Smooth muscle cell (in vitro differentiated cells): ENCODE results near the gene MAMLD1. TPM values are rescaled to one million over a fixed set of nuclear protein-coding genes. Genes with fewer than 3 reads are reported as not detected.

ENCODE experiments used
- DNase-seq: peaks from one replicate; lab custom pipeline; 2025; ENCODE audit not compliant: unreplicated experiment; lab: John Stamatoyannopoulos, UW
- H2AFZ ChIP-seq: fragments of 200-600 bp; sonication (generic); 2 replicates; pipeline ENCODE4 v1.6.0; 2016; ENCODE audit warnings: antibody characterized with exemption, low read depth, mild to moderate bottlenecking
- H3F3A ChIP-seq: fragments of 200-600 bp; sonication (generic); 2 replicates; pipeline ENCODE4 v1.6.0; 2017; ENCODE audit warnings: antibody characterized with exemption, low read depth
- H3K27ac ChIP-seq: fragments of 200-600 bp; sonication (generic); 2 replicates; pipeline ENCODE4 v1.5.1; 2016; ENCODE audit warnings: low read depth, mild to moderate bottlenecking
- H3K27me3 ChIP-seq: fragments of 200-600 bp; sonication (generic); 2 replicates; pipeline ENCODE4 v1.6.1; 2016; ENCODE audit warnings: low read depth, mild to moderate bottlenecking
- H3K36me3 ChIP-seq: fragments of 200-600 bp; sonication (generic); 2 replicates; pipeline ENCODE4 v1.5.1; 2016; ENCODE audit warnings: low read depth
- H3K4me1 ChIP-seq: fragments of 200-600 bp; sonication (generic); 2 replicates; pipeline ENCODE4 v1.5.1; 2016; ENCODE audit warnings: low read depth
- H3K4me2 ChIP-seq: fragments of 200-600 bp; sonication (generic); 2 replicates; pipeline ENCODE4 v1.6.0; 2016; ENCODE audit warnings: mild to moderate bottlenecking
- H3K4me3 ChIP-seq: fragments of 200-600 bp; sonication (generic); 2 replicates; pipeline ENCODE4 v1.5.1; 2016; ENCODE audit warnings: mild to moderate bottlenecking
- H3K79me2 ChIP-seq: fragments of 200-600 bp; sonication (generic); 2 replicates; pipeline ENCODE4 v1.6.0; 2016; ENCODE audit warnings: low read depth, mild to moderate bottlenecking
- H3K9ac ChIP-seq: fragments of 200-600 bp; sonication (generic); 2 replicates; pipeline ENCODE4 v1.6.0; 2016; ENCODE audit warnings: low read depth
- H3K9me3 ChIP-seq: fragments of 200-600 bp; sonication (generic); replicated peaks from 2 replicates; pipeline ENCODE4 v1.5.1; 2016; ENCODE audit warnings: low read depth
- H4K20me1 ChIP-seq: fragments of 200-600 bp; sonication (generic); 2 replicates; pipeline ENCODE4 v1.6.0; 2016; ENCODE audit warnings: low read depth
- CTCF ChIP-seq: fragments of 200-600 bp; sonication (generic); IDR thresholded peaks from 2 replicates; pipeline ENCODE4 v1.5.1; 2017; ENCODE audit warnings: borderline replicate concordance, mild to moderate bottlenecking, antibody characterized with exemption; ENCODE audit not compliant: insufficient read depth, poor library complexity, severe bottlenecking
- WGBS: methylation state at CpG from one replicate; pipeline ENCODE4 v1.1.7; 2016; ENCODE audit warnings: low lambda C conversion rate; 5-methylcytosine and 5-hydroxymethylcytosine counted together
- polyA plus RNA-seq: library from polyadenylated mRNA; unstranded; fragments of >200 nt; fragmentation: Nextera tagmentation; extraction: Ambion mirVana; gene quantifications from 2 replicates; pipeline ENCODE4 v1.2.1, GENCODE V29; 2016
- total RNA-seq: library from RNA; depleted of rRNA; stranded (reverse); fragments of >200 nt; gene quantifications from 2 replicates; pipeline ENCODE4 v1.2.3, GENCODE V29; 2014

Gene MAMLD1
- total and polyA plus RNA-seq, 2 experiments from 2014 or later = 2.4 to 3.8 TPM

GRCh38 chrX:150536455-150537116 lies 173.5 kb downstream of the MAMLD1 start:
- no peaks in the 10 kb centered on the region for H4K20me1 ChIP-seq
- WGBS = 65% methylated on average over 8 of the region's 8 CpGs
- H3K79me2 ChIP-seq = no peaks in the 10 kb centered on the region
- H3K27ac ChIP-seq = no peak overlapping the region
- H2AFZ ChIP-seq = no peak overlapping the region
- H3K9ac ChIP-seq = no peak overlapping the region
- H3F3A ChIP-seq = no peaks in the 10 kb centered on the region
- no peaks in the 10 kb centered on the region for H3K9me3 ChIP-seq
- H3K4me3 ChIP-seq = no peak overlapping the region
- no peaks in the 10 kb centered on the region for H3K27me3 ChIP-seq
- H3K36me3 ChIP-seq = no peaks in the 10 kb centered on the region
- no peak overlapping the region for H3K4me2 ChIP-seq
- no peak for TF ChIP-seq CTCF
- H3K4me1 ChIP-seq = no peaks in the 10 kb centered on the region
- no peak for DNase-seq

- Histone ChIP-seq H3F3A (no peaks in the 10 kb centered on the region), H3K27me3 (no peaks in the 10 kb centered on the region), H2AFZ (no peak overlapping the region), H3K79me2 (no peaks in the 10 kb centered on the region), H4K20me1 (no peaks in the 10 kb centered on the region), H3K9me3 (no peaks in the 10 kb centered on the region), H3K4me2 (no peak overlapping the region), H3K27ac (no peak overlapping the region), H3K4me3 (no peak overlapping the region), H3K9ac (no peak overlapping the region), H3K36me3 (no peaks in the 10 kb centered on the region), H3K4me1 (no peaks in the 10 kb centered on the region)
- TF ChIP-seq CTCF = no peak
- 65% methylated on average over 6 of the region's 6 CpGs for WGBS
- no peak for DNase-seq
Observed at GRCh38 chrX:150537851-150538250, 174.7 kb downstream of the MAMLD1 start.

GRCh38 chrX:150540965-150541364 lies 177.8 kb downstream of the MAMLD1 start:
- no peak for TF ChIP-seq CTCF
- H3K27me3 ChIP-seq = no peaks in the 10 kb centered on the region
- no peak overlapping the region for H3K4me3 ChIP-seq
- H4K20me1 ChIP-seq = no peaks in the 10 kb centered on the region
- H2AFZ ChIP-seq = no peak overlapping the region
- H3K4me2 ChIP-seq = no peak overlapping the region
- no peaks in the 10 kb centered on the region for H3F3A ChIP-seq
- H3K4me1 ChIP-seq = no peaks in the 10 kb centered on the region
- 73% methylated on average over 6 of the region's 6 CpGs for WGBS
- H3K36me3 ChIP-seq = no peaks in the 10 kb centered on the region
- no peak overlapping the region for H3K9ac ChIP-seq
- no peak for DNase-seq
- no peaks in the 10 kb centered on the region for H3K79me2 ChIP-seq
- no peak overlapping the region for H3K27ac ChIP-seq
- H3K9me3 ChIP-seq = no peaks in the 10 kb centered on the region

- Histone ChIP-seq H3K9ac (no peak overlapping the region), H3K4me2 (no peak overlapping the region), H3F3A (no peaks in the 10 kb centered on the region), H4K20me1 (no peaks in the 10 kb centered on the region), H3K4me1 (no peaks in the 10 kb centered on the region), H2AFZ (no peak overlapping the region), H3K27me3 (no peaks in the 10 kb centered on the region), H3K79me2 (no peaks in the 10 kb centered on the region), H3K4me3 (no peak overlapping the region), H3K27ac (no peak overlapping the region), H3K9me3 (no peaks in the 10 kb centered on the region), H3K36me3 (no peaks in the 10 kb centered on the region)
- no peak for TF ChIP-seq CTCF
- no peak for DNase-seq
- WGBS = 97% methylated on average over 4 of the region's 4 CpGs
Observed at GRCh38 chrX:150542846-150543229, 179.7 kb downstream of the MAMLD1 start.
